ENCODE results near the gene LAMA4. TPM values are rescaled to one million over a fixed set of nuclear protein-coding genes. Genes with fewer than 3 reads are reported as not detected.

Gene LAMA4
- total RNA-seq, 6 experiments from 2014 or later: 2.9 to 8.3 (median 4.2) TPM

DNA sequence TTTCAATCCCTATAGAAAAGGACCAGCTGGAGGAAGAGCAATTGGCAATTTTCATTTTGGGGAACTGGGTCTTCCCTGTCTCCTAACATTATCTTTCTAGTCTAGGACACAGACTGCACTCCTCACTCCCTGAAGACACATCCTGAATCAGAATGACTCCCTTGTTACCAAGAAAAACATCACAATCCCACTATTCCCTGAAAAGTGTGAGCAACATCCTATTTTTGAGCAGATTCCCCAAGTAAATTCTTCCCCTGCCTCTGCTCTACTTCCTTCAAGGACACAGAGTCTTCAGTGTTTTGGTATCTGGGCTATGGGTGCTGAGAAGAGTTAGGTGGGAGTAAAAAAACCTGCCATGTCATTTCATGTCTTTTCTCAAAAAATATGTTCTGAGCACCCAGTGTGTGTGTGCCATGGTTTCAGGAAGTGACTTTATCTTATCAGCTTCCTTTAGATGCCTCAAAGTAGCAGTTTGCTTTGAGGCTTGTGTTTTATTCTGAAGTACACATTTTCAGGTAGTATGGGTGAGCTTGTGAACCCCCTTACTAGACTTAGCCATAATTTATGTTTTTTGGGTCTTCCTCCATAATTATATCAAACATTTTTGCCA, 12.4 kb downstream of the LAMA4 start:
- Histone ChIP-seq H3K36me3 (no peaks in the 10 kb centered on the region), H3K4me3 (no peak overlapping the region), H3K4me1 (no peaks in the 10 kb centered on the region), H3K9me3 (no peaks in the 10 kb centered on the region), H3K27me3 (no peaks in the 10 kb centered on the region), H3K27ac (no peak overlapping the region)
- intact Hi-C loops (cut with DNase I): no loop called here
- ATAC-seq (no peak), DNase-seq (no peak)
- TF ChIP-seq, protein P1, sequence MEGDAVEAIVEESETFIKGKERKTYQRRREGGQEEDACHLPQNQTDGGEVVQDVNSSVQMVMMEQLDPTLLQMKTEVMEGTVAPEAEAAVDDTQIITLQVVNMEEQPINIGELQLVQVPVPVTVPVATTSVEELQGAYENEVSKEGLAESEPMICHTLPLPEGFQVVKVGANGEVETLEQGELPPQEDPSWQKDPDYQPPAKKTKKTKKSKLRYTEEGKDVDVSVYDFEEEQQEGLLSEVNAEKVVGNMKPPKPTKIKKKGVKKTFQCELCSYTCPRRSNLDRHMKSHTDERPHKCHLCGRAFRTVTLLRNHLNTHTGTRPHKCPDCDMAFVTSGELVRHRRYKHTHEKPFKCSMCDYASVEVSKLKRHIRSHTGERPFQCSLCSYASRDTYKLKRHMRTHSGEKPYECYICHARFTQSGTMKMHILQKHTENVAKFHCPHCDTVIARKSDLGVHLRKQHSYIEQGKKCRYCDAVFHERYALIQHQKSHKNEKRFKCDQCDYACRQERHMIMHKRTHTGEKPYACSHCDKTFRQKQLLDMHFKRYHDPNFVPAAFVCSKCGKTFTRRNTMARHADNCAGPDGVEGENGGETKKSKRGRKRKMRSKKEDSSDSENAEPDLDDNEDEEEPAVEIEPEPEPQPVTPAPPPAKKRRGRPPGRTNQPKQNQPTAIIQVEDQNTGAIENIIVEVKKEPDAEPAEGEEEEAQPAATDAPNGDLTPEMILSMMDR (IDR thresholded peaks at IDR 0.05): no peak
- no peak for TF ChIP-seq POLR2A (IDR thresholded peaks at IDR 0.05)

DNA sequence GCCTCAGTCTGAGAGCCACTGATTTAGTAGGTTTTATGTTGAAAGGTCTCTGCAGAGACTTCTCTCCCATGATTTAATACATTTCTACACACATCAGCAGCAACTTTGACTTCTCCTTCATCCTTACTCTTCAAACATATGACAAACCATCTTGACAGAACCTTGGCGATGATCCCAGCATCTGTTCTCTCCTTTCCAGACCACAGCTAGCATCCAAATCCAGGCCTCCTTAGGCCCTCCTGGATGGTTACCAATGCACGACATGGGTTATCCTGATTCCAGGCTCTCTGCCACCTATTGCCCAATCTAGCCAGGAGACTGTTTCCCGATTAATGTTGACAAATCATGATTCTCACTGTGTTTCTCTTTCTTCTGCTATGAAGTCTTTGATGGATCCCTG, 16.8 kb downstream of the LAMA4 start:
- Histone ChIP-seq H3K4me3 (no peak overlapping the region), H3K36me3 (no peaks in the 10 kb centered on the region), H3K4me1 (peaks cover 0 to 7% (median 0%) of the 10 kb centered on the region in 4 donors), H3K27ac (no peak overlapping the region), H3K27me3 (no peaks in the 10 kb centered on the region), H3K9me3 (no peaks in the 10 kb centered on the region)
- WGBS (ENCODE audit: insufficient coverage, low coverage, low lambda C conversion rate, missing lambda C conversion rate): 42% methylated on average over 3 of the region's 3 CpGs
- TF ChIP-seq, protein P1 (IDR thresholded peaks at IDR 0.05): no peak
- no peak for TF ChIP-seq POLR2A (IDR thresholded peaks at IDR 0.05)
- intact Hi-C loops (cut with DNase I): no loop called here
- peak in 2 of 3 donors; percentile 56 to 75 for DNase-seq
- ATAC-seq: peak; percentile 55 to 90 (median 76)

DNA sequence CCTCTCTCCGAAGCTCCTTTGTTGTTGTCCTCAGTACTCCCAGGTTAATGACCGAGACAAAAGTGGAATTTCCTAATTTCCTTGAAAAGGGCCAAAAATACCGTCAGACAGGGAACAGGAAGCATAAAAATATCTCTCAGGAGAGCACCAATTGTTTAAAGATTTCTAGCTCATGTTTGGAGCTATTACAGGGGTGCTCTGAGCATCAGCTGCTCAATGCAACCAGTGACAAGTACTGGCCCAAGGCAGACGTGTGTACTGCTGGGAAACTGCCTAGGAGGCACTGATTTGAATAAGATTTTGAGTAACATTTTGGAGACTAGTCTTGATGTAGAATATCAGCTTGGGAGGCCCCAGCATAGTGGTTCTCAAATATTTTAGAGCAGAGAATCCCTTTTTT, 17.3 kb downstream of the LAMA4 start:
- no peak overlapping the region for H3K27ac ChIP-seq
- H3K4me1 ChIP-seq: peaks cover 0 to 7% (median 0%) of the 10 kb centered on the region in 4 donors
- WGBS (ENCODE audit: insufficient coverage, low coverage, low lambda C conversion rate, missing lambda C conversion rate): 59% methylated on average over 4 of the region's 4 CpGs
- ATAC-seq: peak in 2 of 4 donors; percentile 17 to 34
- H3K36me3 ChIP-seq: no peaks in the 10 kb centered on the region
- intact Hi-C loops (cut with DNase I): no loop called here
- TF ChIP-seq POLR2A (IDR thresholded peaks at IDR 0.05): no peak
- TF ChIP-seq, protein P1 (IDR thresholded peaks at IDR 0.05): no peak
- H3K27me3 ChIP-seq: no peaks in the 10 kb centered on the region
- H3K4me3 ChIP-seq: no peak overlapping the region
- no peak for DNase-seq
- H3K9me3 ChIP-seq: no peaks in the 10 kb centered on the region

DNA sequence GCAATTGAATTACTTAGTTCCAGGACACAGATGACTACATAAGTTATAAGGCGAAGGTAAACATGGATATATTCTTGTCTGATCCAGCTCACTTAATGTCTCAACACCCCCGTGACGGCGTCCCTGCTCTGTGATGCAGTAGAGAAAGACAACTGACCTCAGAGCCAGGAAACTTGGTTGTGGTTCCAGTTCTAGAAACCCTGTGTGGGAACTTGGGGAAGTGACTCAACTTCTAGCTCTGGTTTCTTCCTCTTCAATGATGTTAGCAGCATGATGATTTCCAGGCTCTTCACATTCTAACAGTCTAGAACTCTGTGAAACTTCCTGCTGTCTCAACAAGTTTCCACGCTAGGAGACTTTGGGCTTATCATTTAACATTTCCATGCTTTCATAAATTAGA, 18.4 kb downstream of the LAMA4 start:
- intact Hi-C loops (cut with DNase I): no loop called here
- WGBS (ENCODE audit: insufficient coverage, low coverage, low lambda C conversion rate, missing lambda C conversion rate): 68% methylated on average over 4 of the region's 5 CpGs
- no peaks in the 10 kb centered on the region for H3K36me3 ChIP-seq
- peaks cover 0 to 7% (median 0%) of the 10 kb centered on the region in 4 donors for H3K4me1 ChIP-seq
- TF ChIP-seq, protein P1 (IDR thresholded peaks at IDR 0.05): no peak
- no peak for TF ChIP-seq POLR2A (IDR thresholded peaks at IDR 0.05)
- no peaks in the 10 kb centered on the region for H3K27me3 ChIP-seq
- H3K4me3 ChIP-seq: no peak overlapping the region
- DNase-seq (peak in 1 of 3 donors; percentile 29), ATAC-seq (peak in 2 of 4 donors; percentile 41)
- H3K9me3 ChIP-seq: no peaks in the 10 kb centered on the region
- no peak overlapping the region for H3K27ac ChIP-seq
